Ishikawa (cell line): ENCODE results near the gene EZH2.

Experiments
- CEBPB ChIP-seq: IDR thresholded peaks from 2 replicates; pipeline ENCODE4 v1.6.1; 2012
- CREB1 ChIP-seq: IDR thresholded peaks from 2 replicates; pipeline ENCODE4 v1.6.1; 2012; ENCODE audit warnings: low read depth
- EP300 ChIP-seq: IDR thresholded peaks from 2 replicates; pipeline ENCODE4 v1.6.1; 2012; ENCODE audit warnings: borderline replicate concordance
- RAD21 ChIP-seq: IDR thresholded peaks from 2 replicates; pipeline ENCODE4 v1.6.1; 2012; ENCODE audit warnings: low read depth
- REST ChIP-seq: IDR thresholded peaks from 2 replicates; pipeline ENCODE4 v1.6.1; 2012; ENCODE audit warnings: low read depth, mild to moderate bottlenecking
- TCF12 ChIP-seq: IDR thresholded peaks from 2 replicates; pipeline ENCODE4 v1.6.1; 2012; ENCODE audit warnings: low read depth
- TEAD4 ChIP-seq: IDR thresholded peaks from 2 replicates; pipeline ENCODE4 v1.6.1; 2012
- YY1 ChIP-seq: IDR thresholded peaks from 2 replicates; pipeline ENCODE4 v1.6.1; 2012; ENCODE audit warnings: low read depth
- ZBTB7A ChIP-seq: IDR thresholded peaks from 2 replicates; pipeline ENCODE4 v1.6.1; 2012; ENCODE audit warnings: low read depth
- TF ChIP-seq, protein P1 (sequence below): IDR thresholded peaks from 2 replicates; pipeline ENCODE4 v1.6.1; 2012

DNA sequence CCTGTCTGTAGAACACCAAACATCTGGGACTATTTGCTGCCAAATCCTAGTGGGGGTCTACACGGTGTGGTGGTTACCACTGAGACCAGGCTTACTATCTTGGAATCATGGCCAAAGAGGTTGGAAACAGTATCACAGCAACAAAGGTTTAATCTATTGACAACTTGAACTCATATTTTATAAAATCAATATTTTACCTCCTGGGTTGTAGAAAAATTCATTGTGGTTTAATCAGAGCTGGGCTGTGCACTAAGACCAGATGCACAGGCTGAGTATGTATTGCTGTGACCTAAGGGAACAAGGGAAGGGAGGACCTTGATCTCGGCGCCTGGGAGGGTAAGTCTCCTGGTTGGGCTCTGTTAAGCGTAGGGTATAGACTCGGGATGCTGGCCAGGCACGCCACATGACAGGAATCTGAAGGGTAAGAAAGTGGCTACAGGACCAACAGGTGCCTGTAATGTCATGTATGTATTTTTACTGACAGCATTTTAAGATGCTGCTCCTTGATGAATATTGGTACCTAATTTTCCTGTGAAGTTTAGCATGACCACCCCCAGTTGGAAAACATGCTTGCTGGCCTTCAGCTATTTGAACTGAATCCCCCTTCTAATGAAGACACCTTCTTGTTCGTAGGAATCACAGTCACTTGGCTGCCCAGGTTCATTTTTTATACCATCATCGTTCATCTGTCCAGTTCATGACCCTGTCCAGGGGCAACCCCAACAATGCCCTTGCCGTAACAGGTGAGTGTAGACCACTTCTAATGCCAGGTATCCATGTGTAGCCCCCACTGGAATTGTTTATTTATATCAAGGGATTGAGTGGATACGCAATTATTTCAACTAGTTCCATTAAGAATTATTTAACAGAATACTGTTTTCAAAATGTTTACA lies 79.5 kb downstream of the EZH2 start:
- no peak for TF ChIP-seq CEBPB
- TF ChIP-seq ZBTB7A = no peak
- no peak for TF ChIP-seq REST
- TF ChIP-seq YY1 = no peak
- TF ChIP-seq EP300 = no peak
- TF ChIP-seq, protein P1, sequence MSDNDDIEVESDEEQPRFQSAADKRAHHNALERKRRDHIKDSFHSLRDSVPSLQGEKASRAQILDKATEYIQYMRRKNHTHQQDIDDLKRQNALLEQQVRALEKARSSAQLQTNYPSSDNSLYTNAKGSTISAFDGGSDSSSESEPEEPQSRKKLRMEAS = no peak
- no peak for TF ChIP-seq TEAD4
- TF ChIP-seq RAD21 = no peak
- TF ChIP-seq TCF12 = no peak
- TF ChIP-seq CREB1 = no peak
